Esophagus muscularis mucosa (tissue), 4 donors: ENCODE results near the gene BRCC3. TPM values are rescaled to one million over a fixed set of nuclear protein-coding genes. Genes with fewer than 3 reads are reported as not detected.
A peak's percentile ranks its signal among the peaks of the same experiment; 100 is the strongest.

Experiments
- DNase-seq: peaks from one replicate; pipeline ENCODE4 v3.0.0-alpha.2; 2017; ENCODE audit errors: extremely low spot score
- H3K27ac ChIP-seq, 4 donors: fragments of 200-600 bp; sonication (generic); replicated peaks in 1 of 4; 1 replicate in 3 of 4; 2 replicates in 1 of 4; pipeline ENCODE4 v1.5.1; 2016 to 2019; ENCODE audit warnings: mild to moderate bottlenecking in 1 of 4
- H3K27me3 ChIP-seq, 4 donors: fragments of 200-600 bp; sonication (generic); one replicate each; pipeline versions ENCODE4 v1.5.1 to v1.6.0; 2016 to 2019
- H3K36me3 ChIP-seq, 4 donors: fragments of 200-600 bp; sonication (generic); one replicate each; pipeline ENCODE4 v1.5.1; 2016 to 2019
- H3K4me1 ChIP-seq, 4 donors: fragments of 200-600 bp; sonication (generic); one replicate each; pipeline ENCODE4 v1.5.1; 2016 to 2019
- H3K4me3 ChIP-seq, 4 donors: fragments of 200-600 bp; sonication (generic); 1 replicate in 2 of 4; 2 replicates in 2 of 4; pipeline ENCODE4 v1.5.1; 2016 to 2019; ENCODE audit warnings: mild to moderate bottlenecking in 4 of 4, moderate library complexity in 1 of 4
- H3K9me3 ChIP-seq, 4 donors: fragments of 200-600 bp; sonication (generic); 1 replicate in 3 of 4; 2 replicates in 1 of 4; pipeline ENCODE4 v1.5.1; 2016 to 2019
- CTCF ChIP-seq, 3 experiments: fragments of 200-600 bp in 2 of 3; fragments of 450-650 bp in 1 of 3; sonication (generic) in 2 of 3; IDR thresholded peaks; one replicate each; pipeline ENCODE4 v1.5.1; 2017 to 2019; ENCODE audit warnings: antibody characterized with exemption in 3 of 3, mild to moderate bottlenecking in 2 of 3, moderate library complexity in 1 of 3
- EP300 ChIP-seq: sonication (generic); formaldehyde crosslinking; IDR thresholded peaks from one replicate; pipeline ENCODE4 v1.6.1; 2017; ENCODE audit warnings: antibody characterized with exemption
- POLR2A ChIP-seq: fragments of 450-650 bp; IDR thresholded peaks from one replicate; pipeline ENCODE4 v1.6.1; 2017; ENCODE audit warnings: antibody characterized with exemption, moderate library complexity, mild to moderate bottlenecking, low read depth
- POLR2AphosphoS5 ChIP-seq, 2 donors: sonication (generic); formaldehyde crosslinking; IDR thresholded peaks; one replicate each; pipeline ENCODE4 v1.6.1; 2017; ENCODE audit warnings: antibody characterized with exemption in 2 of 2
- WGBS: methylation state at CpG from one replicate; pipeline ENCODE4 v1.1.5; 2018; 5-methylcytosine and 5-hydroxymethylcytosine counted together
- intact Hi-C: fragments of 100-400 bp; cut with DNase I; formaldehyde crosslinking; loops from one replicate; pipeline ENCODE4 v1.15.1; 2023
- total RNA-seq, 4 donors: library from RNA; depleted of rRNA; stranded (reverse); fragments of >200 nt; gene quantifications; one replicate each; pipeline versions ENCODE4 v1.1.0 to v1.2.1, GENCODE V29; 2016

The BRCC3 gene
- total RNA-seq, 4 donors from 2014 or later, result 10.9 to 18.8 (median 16.8) TPM

- intact Hi-C loops, result no loop called here
- H3K27ac ChIP-seq, result no peak overlapping the region
- no peak for DNase-seq
- H3K27me3 ChIP-seq, result no peaks in the 10 kb centered on the region
- 78% methylated on average over 23 of the region's 24 CpGs for WGBS
- H3K9me3 ChIP-seq, result no peaks in the 10 kb centered on the region
- peaks cover 0 to 17% (median 3%) of the 10 kb centered on the region in 4 donors for H3K4me1 ChIP-seq
- no peak for TF ChIP-seq POLR2AphosphoS5 (IDR thresholded peaks at IDR 0.05)
- no peak for TF ChIP-seq POLR2A
- no peak for TF ChIP-seq EP300
- TF ChIP-seq CTCF (IDR thresholded peaks at IDR 0.05), result peak; percentile 18 to 47 (median 27)
- no peak overlapping the region for H3K4me3 ChIP-seq
- peaks cover 0 to 15% (median 7%) of the 10 kb centered on the region in 4 donors for H3K36me3 ChIP-seq
Observed at GRCh38 chrX:155086202-155086840, 15.0 kb downstream of the BRCC3 start.

- WGBS, result 95% methylated on average over 26 of the region's 26 CpGs
- Histone ChIP-seq H3K27ac (peak overlapping the region in 1 of 4 donors; percentile 8), H3K27me3 (no peaks in the 10 kb centered on the region), H3K4me3 (no peak overlapping the region), H3K36me3 (peaks cover 0 to 17% (median 8%) of the 10 kb centered on the region in 4 donors), H3K4me1 (peaks cover 0 to 17% (median 3%) of the 10 kb centered on the region in 4 donors), H3K9me3 (no peaks in the 10 kb centered on the region)
- TF ChIP-seq EP300 (no peak), POLR2A (no peak), POLR2AphosphoS5 (IDR thresholded peaks at IDR 0.05) (no peak), CTCF (IDR thresholded peaks at IDR 0.05) (no peak)
- DNase-seq, result no peak
- intact Hi-C loops, result no loop called here
Observed at GRCh38 chrX:155086961-155087735, 15.8 kb downstream of the BRCC3 start.

GRCh38 chrX:155094468-155095061 is 23.3 kb downstream of the BRCC3 start:
- H3K9me3 ChIP-seq, result no peaks in the 10 kb centered on the region
- DNase-seq, result no peak
- peaks cover 0 to 15% (median 6%) of the 10 kb centered on the region in 4 donors for H3K36me3 ChIP-seq
- TF ChIP-seq POLR2A, result no peak
- TF ChIP-seq CTCF (IDR thresholded peaks at IDR 0.05), result peak; percentile 53 to 62 (median 53)
- no peak for TF ChIP-seq EP300
- no peak for TF ChIP-seq POLR2AphosphoS5 (IDR thresholded peaks at IDR 0.05)
- no peaks in the 10 kb centered on the region for H3K27me3 ChIP-seq
- H3K4me1 ChIP-seq, result no peaks in the 10 kb centered on the region
- intact Hi-C loops, result loop anchor here (10.0 kb wide), 1 partner anchor 120 kb away; the partner anchor contains the start of gene VBP1
- WGBS, result 31% methylated on average over 4 of the region's 4 CpGs
- H3K27ac ChIP-seq, result no peak overlapping the region
- no peak overlapping the region for H3K4me3 ChIP-seq

- no peaks in the 10 kb centered on the region for H3K27me3 ChIP-seq
- intact Hi-C loops, result no loop called here
- WGBS, result 86% methylated on average over 2 of the region's 2 CpGs
- no peaks in the 10 kb centered on the region for H3K4me1 ChIP-seq
- no peak overlapping the region for H3K27ac ChIP-seq
- no peak for DNase-seq
- H3K4me3 ChIP-seq, result no peak overlapping the region
- H3K36me3 ChIP-seq, result peaks cover 0 to 4% (median 0%) of the 10 kb centered on the region in 4 donors
- no peaks in the 10 kb centered on the region for H3K9me3 ChIP-seq
- TF ChIP-seq POLR2AphosphoS5 (IDR thresholded peaks at IDR 0.05), result no peak
- TF ChIP-seq CTCF (IDR thresholded peaks at IDR 0.05), result no peak
- TF ChIP-seq EP300, result no peak
- TF ChIP-seq POLR2A, result no peak
Observed at GRCh38 chrX:155105919-155106318, 34.6 kb downstream of the BRCC3 start.
